ENCODE results near the gene TGIF2LX. TPM values are rescaled to one million over a fixed set of nuclear protein-coding genes. Genes with fewer than 3 reads are reported as not detected.
"Not testable (repeated sequence)": the region's sequence is repeated elsewhere in the genome, so short reads cannot be mapped to it uniquely, and the experiment has no call there.

The TGIF2LX gene
- not detected in 2 replicates for total RNA-seq

GRCh38 chrX:89921665-89922064 is at the start of gene TGIF2LX:
Gene TGIF2LX (plus strand): TSS chrX:89921908. CDS start chrX:89922086, 178 bp downstream.
- DNase-seq (ENCODE audit: low read depth); H3K4me3 ChIP-seq (ENCODE audit: low read depth, low read length): not testable (repeated sequence)

- not testable (repeated sequence) for DNase-seq (ENCODE audit: low read depth); H3K4me3 ChIP-seq (ENCODE audit: low read depth, low read length)
Observed at GRCh38 chrX:89922338-89922934, 728 bp downstream of the TGIF2LX start.

- H3K4me3 ChIP-seq (ENCODE audit: low read depth, low read length); DNase-seq (ENCODE audit: low read depth): not testable (repeated sequence)
Observed at GRCh38 chrX:89943077-89943476, 21.4 kb downstream of the TGIF2LX start.

GRCh38 chrX:89965588-89965987 is 43.9 kb downstream of the TGIF2LX start:
- not testable (repeated sequence) for H3K4me3 ChIP-seq (ENCODE audit: low read depth, low read length); DNase-seq (ENCODE audit: low read depth)
